ENCODE results near the gene SPATS2L.

Gene SPATS2L

DNA sequence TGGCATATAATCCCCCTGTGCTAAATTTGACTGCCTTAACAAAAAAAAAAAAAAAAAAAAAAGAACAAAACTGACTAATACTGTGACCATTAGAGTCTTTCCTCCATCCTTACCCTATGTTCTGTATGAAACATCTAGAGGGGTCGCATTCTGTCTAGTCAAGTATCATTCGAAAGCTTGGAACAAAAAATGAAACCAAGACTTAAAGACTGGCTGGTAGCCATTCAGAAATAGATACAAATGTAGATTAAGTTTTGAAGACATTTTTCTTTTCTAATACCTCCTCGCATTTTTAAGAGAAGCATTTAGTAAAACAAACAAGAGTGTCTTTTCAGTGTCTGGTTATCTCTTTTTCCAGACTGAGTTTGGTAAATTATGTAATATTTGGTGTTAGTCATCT lies 66.7 kb downstream of the SPATS2L start:
- in situ Hi-C loops (cut with HindIII; ENCODE audit: low sequenced_read_pairs): no loop called here
- TF ChIP-seq, protein P1, sequence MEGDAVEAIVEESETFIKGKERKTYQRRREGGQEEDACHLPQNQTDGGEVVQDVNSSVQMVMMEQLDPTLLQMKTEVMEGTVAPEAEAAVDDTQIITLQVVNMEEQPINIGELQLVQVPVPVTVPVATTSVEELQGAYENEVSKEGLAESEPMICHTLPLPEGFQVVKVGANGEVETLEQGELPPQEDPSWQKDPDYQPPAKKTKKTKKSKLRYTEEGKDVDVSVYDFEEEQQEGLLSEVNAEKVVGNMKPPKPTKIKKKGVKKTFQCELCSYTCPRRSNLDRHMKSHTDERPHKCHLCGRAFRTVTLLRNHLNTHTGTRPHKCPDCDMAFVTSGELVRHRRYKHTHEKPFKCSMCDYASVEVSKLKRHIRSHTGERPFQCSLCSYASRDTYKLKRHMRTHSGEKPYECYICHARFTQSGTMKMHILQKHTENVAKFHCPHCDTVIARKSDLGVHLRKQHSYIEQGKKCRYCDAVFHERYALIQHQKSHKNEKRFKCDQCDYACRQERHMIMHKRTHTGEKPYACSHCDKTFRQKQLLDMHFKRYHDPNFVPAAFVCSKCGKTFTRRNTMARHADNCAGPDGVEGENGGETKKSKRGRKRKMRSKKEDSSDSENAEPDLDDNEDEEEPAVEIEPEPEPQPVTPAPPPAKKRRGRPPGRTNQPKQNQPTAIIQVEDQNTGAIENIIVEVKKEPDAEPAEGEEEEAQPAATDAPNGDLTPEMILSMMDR (IDR thresholded peaks at IDR 0.05; ENCODE audit: low read depth, low read length, missing control alignments): no peak

GRCh38 chr2:200373973-200374416 lies 67.5 kb downstream of the SPATS2L start:
- no peak overlapping the region for H3K4me3 ChIP-seq (ENCODE audit: low read depth, low read length)
- in situ Hi-C loops (cut with HindIII; ENCODE audit: low sequenced_read_pairs): no loop called here
- TF ChIP-seq, protein P1 (IDR thresholded peaks at IDR 0.05; ENCODE audit: low read depth, low read length, missing control alignments): no peak
- DNase-seq (ENCODE audit: low read depth): no peak

More for the DNA sequence above, 66.7 kb downstream of the SPATS2L start:
- H3K4me3 ChIP-seq (ENCODE audit: low read depth, low read length): no peak overlapping the region
- DNase-seq (ENCODE audit: low read depth): no peak

DNA sequence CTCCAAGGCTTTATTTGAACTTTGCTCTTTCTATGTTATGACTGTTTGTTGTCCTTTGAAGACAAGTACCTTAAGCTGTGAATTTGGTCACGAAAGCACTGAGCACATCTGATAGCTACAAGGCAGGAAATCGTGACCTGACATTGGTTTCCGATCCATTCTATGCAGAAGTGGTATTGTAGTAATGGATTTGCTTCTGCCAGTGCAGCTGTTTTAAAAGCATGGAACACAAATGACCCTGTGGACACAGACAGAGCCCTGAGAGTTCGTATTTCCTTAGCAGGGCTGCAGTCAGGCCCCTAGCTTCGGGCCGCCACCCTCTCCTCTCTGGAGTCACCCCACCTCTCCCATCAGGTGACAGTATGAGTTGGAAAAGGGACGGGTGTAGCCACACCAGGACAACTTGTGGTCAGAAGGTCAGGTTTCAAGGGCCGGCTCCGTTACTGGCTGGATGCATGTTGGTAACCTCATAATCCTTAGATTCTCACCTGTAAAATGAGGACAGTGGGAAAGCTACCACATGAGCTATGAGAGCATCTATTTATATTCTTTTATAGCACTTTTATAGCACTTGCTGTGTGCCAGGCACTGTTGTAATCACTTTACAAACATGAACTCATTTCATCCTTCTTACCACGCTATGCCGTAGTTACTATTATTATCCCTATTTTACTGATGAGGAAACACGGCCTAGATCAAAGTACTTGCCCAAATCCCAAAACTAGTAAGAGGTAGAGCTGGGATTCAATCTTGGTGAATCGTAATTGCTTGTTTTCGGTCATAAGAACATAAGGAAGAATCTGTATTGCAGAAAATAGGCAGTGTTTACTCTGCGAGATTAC lies 70.2 kb downstream of the SPATS2L start:
- TF ChIP-seq, protein P1 (IDR thresholded peaks at IDR 0.05; ENCODE audit: low read depth, low read length, missing control alignments): no peak
- no peak overlapping the region for H3K4me3 ChIP-seq (ENCODE audit: low read depth, low read length)
- in situ Hi-C loops (cut with HindIII; ENCODE audit: low sequenced_read_pairs): no loop called here
- no peak for DNase-seq (ENCODE audit: low read depth)

DNA sequence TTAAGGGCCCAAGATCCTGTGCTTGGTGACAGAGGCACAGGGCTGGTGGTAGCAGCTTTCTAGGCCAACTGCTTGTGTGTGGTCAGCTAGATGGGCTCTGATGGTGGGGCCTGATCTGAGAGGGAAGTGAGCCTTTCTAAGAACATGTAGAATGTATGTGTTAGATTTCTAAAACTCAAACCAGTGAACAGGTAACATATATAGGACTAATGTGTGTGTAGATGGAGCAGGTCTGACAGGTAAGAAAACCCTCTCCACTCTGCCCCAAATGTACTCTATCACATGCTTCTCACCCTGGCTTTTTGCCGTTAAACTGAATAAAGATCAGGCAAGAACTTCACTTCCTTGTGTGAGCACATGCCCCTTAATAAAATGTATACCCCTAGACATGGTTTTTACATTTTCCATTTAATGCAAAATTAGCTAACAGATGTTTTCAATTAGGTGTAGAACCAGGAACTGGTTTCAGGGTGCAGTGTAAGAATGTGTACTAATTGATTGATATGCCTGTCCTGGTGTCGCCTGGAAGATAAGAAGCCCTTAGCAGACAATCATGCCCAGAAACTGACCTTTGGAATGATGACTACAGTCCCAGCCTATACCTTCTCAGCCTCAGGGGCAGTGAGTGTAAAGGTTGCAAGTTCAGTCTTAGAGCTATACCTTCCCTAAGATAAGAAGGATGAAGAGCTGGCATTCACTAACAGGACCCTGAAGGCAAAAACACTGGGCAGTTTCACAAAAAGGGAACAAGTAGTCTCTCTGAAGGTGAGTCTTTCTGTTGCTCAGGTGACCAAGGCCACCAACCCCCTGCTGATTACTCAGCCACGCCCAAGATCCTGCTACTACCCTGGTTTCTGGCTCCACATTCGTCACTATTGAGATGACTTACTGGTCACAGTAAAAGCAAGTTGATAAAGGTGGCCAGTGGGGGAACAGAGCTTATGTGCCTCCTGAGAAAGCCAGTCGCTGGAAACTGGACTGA lies 71.2 kb downstream of the SPATS2L start:
- DNase-seq (ENCODE audit: low read depth): no peak
- in situ Hi-C loops (cut with HindIII; ENCODE audit: low sequenced_read_pairs): no loop called here
- no peak overlapping the region for H3K4me3 ChIP-seq (ENCODE audit: low read depth, low read length)
- TF ChIP-seq, protein P1 (IDR thresholded peaks at IDR 0.05; ENCODE audit: low read depth, low read length, missing control alignments): no peak

GRCh38 chr2:200378652-200379290 lies 72.3 kb downstream of the SPATS2L start:
- TF ChIP-seq, protein P1 (IDR thresholded peaks at IDR 0.05; ENCODE audit: low read depth, low read length, missing control alignments): no peak
- in situ Hi-C loops (cut with HindIII; ENCODE audit: low sequenced_read_pairs): no loop called here

More at GRCh38 chr2:200378652-200379290, 72.3 kb downstream of the SPATS2L start:
- no peak overlapping the region for H3K4me3 ChIP-seq (ENCODE audit: low read depth, low read length)
- peak; percentile 84 for DNase-seq (ENCODE audit: low read depth)

Measured in astrocyte of the cerebellum (primary cell).